IPS-18a (cell line): Measurements from ENCODE around the gene UBR4.

Experiments
- H3K27ac ChIP-seq: one replicate; pipeline ENCODE4 v1.5.1; 2013; ENCODE audit warnings: low read length
- H3K27me3 ChIP-seq: one replicate; pipeline ENCODE4 v1.6.1; 2013; ENCODE audit warnings: mild to moderate bottlenecking, low read length; ENCODE audit not compliant: control insufficient read depth, insufficient read depth
- H3K36me3 ChIP-seq: one replicate; pipeline ENCODE4 v1.6.1; 2013; ENCODE audit warnings: low read depth, low read length; ENCODE audit not compliant: control insufficient read depth
- H3K4me1 ChIP-seq: one replicate; pipeline ENCODE4 v1.6.1; 2013; ENCODE audit warnings: low read depth, low read length; ENCODE audit not compliant: control insufficient read depth
- H3K4me3 ChIP-seq: one replicate; pipeline ENCODE4 v1.5.1; 2013; ENCODE audit warnings: low read length
- H3K9ac ChIP-seq: one replicate; pipeline ENCODE4 v1.6.1; 2013; ENCODE audit warnings: mild to moderate bottlenecking, low read length, moderate library complexity
- H3K9me3 ChIP-seq: one replicate; pipeline ENCODE4 v1.6.1; 2013; ENCODE audit warnings: low read depth, low read length; ENCODE audit not compliant: control insufficient read depth

UBR4 gene

GRCh38 chr1:19086176-19086875 is 123.7 kb downstream of the UBR4 start:
- H3K27ac ChIP-seq, result no peak overlapping the region
- no peak overlapping the region for H3K9ac ChIP-seq
- no peak overlapping the region for H3K4me3 ChIP-seq
- H3K9me3 ChIP-seq, result no peaks in the 10 kb centered on the region
- H3K4me1 ChIP-seq, result no peaks in the 10 kb centered on the region
- no peaks in the 10 kb centered on the region for H3K27me3 ChIP-seq
- peaks cover 98% of the 10 kb centered on the region for H3K36me3 ChIP-seq

GRCh38 chr1:19084206-19084738 is 125.8 kb downstream of the UBR4 start:
- no peaks in the 10 kb centered on the region for H3K4me1 ChIP-seq
- H3K27me3 ChIP-seq, result no peaks in the 10 kb centered on the region
- H3K27ac ChIP-seq, result no peak overlapping the region
- H3K36me3 ChIP-seq, result peaks cover 98% of the 10 kb centered on the region
- H3K4me3 ChIP-seq, result no peak overlapping the region
- H3K9ac ChIP-seq, result no peak overlapping the region
- no peaks in the 10 kb centered on the region for H3K9me3 ChIP-seq

DNA sequence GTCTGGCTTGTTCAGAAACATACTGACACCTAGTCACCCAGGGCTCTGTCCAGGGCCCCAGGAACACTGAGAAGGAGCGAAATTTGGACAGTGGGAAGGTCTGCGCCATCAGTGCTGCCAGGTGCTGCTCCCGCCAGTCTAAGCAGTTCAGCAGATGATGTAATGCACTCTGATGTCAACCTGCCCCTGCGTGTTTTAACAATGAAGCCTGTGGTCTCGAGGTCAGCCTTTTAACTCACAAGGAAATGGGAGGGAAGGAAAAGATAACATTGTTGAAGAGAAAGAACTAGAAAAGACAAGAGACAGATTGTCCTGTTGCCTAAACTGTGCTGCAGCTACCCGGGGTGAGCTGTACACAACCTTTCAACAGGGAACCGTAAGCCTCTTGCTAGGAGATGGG is 127.0 kb downstream of the UBR4 start:
- no peaks in the 10 kb centered on the region for H3K9me3 ChIP-seq
- H3K4me1 ChIP-seq, result no peaks in the 10 kb centered on the region
- no peak overlapping the region for H3K4me3 ChIP-seq
- H3K27me3 ChIP-seq, result no peaks in the 10 kb centered on the region
- no peak overlapping the region for H3K9ac ChIP-seq
- peaks cover 97% of the 10 kb centered on the region for H3K36me3 ChIP-seq
- no peak overlapping the region for H3K27ac ChIP-seq

GRCh38 chr1:19081218-19081893 is 128.7 kb downstream of the UBR4 start:
- Histone ChIP-seq H3K9ac (no peak overlapping the region), H3K27ac (no peak overlapping the region), H3K27me3 (no peaks in the 10 kb centered on the region), H3K4me1 (no peaks in the 10 kb centered on the region), H3K9me3 (no peaks in the 10 kb centered on the region), H3K36me3 (peaks cover 93% of the 10 kb centered on the region), H3K4me3 (no peak overlapping the region)

GRCh38 chr1:19080721-19081120 is 129.3 kb downstream of the UBR4 start:
- H3K27me3 ChIP-seq, result no peaks in the 10 kb centered on the region
- no peak overlapping the region for H3K4me3 ChIP-seq
- H3K9me3 ChIP-seq, result no peaks in the 10 kb centered on the region
- H3K4me1 ChIP-seq, result no peaks in the 10 kb centered on the region
- H3K36me3 ChIP-seq, result peaks cover 95% of the 10 kb centered on the region
- H3K27ac ChIP-seq, result no peak overlapping the region
- H3K9ac ChIP-seq, result no peak overlapping the region

DNA sequence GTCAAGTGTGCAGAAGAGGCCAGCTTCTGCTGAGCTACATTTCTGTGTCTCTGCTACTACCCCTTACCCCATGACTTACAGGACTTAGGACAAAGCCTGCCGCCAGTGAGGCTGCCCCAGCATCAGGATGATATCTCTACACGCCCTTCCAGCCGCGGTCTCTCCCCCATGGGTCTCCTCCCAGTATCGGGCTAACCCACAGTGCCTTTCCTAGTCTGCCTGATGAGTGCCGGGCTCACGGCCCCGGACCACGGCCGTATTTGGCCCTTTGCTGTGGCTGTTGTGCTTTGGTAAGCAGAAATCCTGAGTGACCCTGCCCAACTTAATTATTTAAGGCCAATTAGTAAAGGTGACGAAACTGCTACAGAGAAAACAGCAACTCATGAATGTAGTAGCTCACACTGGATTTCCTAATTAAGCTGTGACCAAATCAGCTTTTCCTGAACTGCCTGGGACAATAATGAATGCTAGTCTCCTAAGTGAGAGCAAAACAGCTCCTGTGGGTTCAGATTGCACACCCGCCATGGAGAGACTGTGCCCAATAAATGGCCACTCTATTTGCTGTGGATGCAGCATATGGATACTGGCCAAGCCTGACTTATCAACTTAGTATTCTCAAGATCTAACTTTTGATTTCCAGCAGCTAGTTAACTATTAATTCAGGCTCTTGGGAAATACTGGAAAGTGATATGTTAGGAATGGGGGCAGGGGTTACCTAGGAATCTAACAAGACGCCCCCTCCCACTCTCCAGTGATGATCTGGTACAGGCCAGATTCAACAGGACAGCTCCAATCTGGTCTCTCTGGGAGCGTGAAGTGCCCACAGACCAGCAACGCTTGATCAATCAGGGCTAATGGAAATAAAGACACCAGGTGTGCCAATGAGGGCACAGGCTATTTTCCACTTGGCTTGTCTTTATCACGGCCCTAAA is 130.3 kb downstream of the UBR4 start:
- H3K27me3 ChIP-seq, result no peaks in the 10 kb centered on the region
- no peaks in the 10 kb centered on the region for H3K4me1 ChIP-seq
- no peaks in the 10 kb centered on the region for H3K9me3 ChIP-seq
- H3K27ac ChIP-seq, result no peak overlapping the region
- no peak overlapping the region for H3K9ac ChIP-seq
- no peak overlapping the region for H3K4me3 ChIP-seq
- peaks cover 95% of the 10 kb centered on the region for H3K36me3 ChIP-seq

DNA sequence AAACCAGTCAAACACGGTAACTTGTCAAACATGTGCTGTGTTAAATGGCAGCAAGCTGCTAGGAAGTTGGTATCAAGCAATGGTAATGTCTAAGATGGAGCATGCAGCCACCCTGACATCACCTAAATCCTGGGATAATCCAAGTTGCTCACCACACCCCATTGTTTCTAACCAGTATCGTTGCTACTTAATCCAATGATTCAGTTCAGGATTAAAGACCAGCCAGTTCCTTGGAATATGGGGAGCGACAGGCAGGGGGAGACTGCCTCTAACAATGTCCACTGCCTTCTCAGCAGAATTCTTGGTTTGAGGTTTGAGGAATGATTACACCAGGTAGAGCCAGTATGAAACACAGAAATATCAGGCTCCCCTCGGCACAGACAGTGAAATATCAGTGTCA is 131.5 kb downstream of the UBR4 start:
- Histone ChIP-seq H3K36me3 (peaks cover 95% of the 10 kb centered on the region), H3K9me3 (no peaks in the 10 kb centered on the region), H3K4me3 (no peak overlapping the region), H3K9ac (no peak overlapping the region), H3K27ac (no peak overlapping the region), H3K4me1 (no peaks in the 10 kb centered on the region), H3K27me3 (no peaks in the 10 kb centered on the region)

DNA sequence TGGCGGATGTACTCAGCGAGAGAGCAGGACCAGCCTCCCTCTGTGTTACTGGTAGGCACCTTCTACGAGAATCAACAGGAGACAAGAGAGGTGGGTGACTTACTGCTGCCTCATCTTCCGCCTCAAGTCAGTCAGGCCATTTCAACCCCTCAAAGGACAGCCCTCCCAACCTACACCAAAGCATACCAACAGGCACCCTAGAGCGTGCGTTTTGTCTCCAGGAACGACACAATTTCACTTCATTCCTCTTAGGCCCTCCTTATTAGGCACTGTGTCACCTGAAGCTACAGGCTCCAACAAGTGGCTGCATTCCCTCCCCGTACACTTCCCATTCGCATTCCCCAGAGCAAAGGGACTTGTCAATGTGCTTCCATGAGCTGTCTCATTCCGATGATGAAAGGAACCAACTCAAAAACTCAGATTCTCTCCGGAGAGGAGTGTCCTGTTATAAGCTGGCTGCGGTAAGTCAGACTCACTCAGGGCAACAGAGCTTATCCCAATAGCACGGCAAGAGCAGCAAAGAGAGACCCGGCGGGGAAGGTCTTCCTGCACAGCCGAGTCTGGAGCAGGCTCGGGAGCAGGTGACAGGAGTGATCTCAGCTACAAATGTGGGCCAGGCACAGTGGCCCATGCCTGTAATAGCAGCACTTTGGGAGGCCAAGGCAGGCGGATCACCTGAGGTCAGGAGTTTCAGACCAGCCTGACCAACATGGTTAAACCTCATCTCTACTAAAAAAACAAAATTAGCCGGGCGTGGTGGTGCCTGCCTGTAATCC is 133.0 kb downstream of the UBR4 start:
- no peaks in the 10 kb centered on the region for H3K27me3 ChIP-seq
- H3K4me3 ChIP-seq, result no peak overlapping the region
- no peak overlapping the region for H3K9ac ChIP-seq
- H3K9me3 ChIP-seq, result no peaks in the 10 kb centered on the region
- no peak overlapping the region for H3K27ac ChIP-seq
- peaks cover 82% of the 10 kb centered on the region for H3K36me3 ChIP-seq
- no peaks in the 10 kb centered on the region for H3K4me1 ChIP-seq

GRCh38 chr1:19074902-19075721 is 135.0 kb downstream of the UBR4 start:
- H3K9me3 ChIP-seq, result no peaks in the 10 kb centered on the region
- H3K4me3 ChIP-seq, result no peak overlapping the region
- H3K4me1 ChIP-seq, result peaks cover 7% of the 10 kb centered on the region
- H3K27me3 ChIP-seq, result no peaks in the 10 kb centered on the region
- H3K27ac ChIP-seq, result no peak overlapping the region
- no peak overlapping the region for H3K9ac ChIP-seq
- H3K36me3 ChIP-seq, result peaks cover 63% of the 10 kb centered on the region

DNA sequence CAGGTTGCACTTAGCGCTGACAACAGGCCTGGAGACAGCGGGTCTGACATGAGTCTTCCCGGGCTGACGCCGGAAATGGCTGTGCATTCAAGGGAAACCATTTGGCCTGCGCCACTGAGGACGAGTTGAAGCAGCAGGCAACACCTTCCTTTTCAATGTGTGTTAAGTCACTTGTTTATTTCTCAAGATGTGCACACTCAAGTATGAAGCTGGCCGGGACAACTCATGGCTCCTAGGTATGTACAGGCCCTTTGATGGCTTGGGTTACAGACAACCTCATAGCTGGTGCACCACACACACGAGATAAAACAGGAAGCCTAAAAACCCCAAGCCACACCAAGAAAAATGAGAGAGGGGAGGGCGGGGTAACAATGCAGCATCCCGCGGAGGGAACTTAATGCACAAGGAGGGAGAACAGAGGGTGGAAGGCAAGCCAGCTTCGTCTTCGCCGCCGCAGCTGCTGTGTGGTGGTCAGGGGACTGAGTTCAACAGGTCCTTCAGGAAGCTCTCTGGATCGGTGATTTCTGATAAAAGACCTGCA is 135.6 kb downstream of the UBR4 start:
- Histone ChIP-seq H3K4me3 (no peak overlapping the region), H3K27me3 (no peaks in the 10 kb centered on the region), H3K4me1 (peaks cover 7% of the 10 kb centered on the region), H3K36me3 (peaks cover 56% of the 10 kb centered on the region), H3K9ac (no peak overlapping the region), H3K27ac (no peak overlapping the region), H3K9me3 (no peaks in the 10 kb centered on the region)
